Psoas muscle (tissue), 7 donors: Measurements from ENCODE around the gene SELENOW. TPM values are rescaled to one million over a fixed set of nuclear protein-coding genes. Genes with fewer than 3 reads are reported as not detected.

ENCODE experiments used
- polyA plus RNA-seq, 3 donors: library from polyadenylated mRNA; stranded (reverse); fragments of 200-250 nt; gene quantifications; one replicate each; pipeline ENCODE4 v1.2.3, GENCODE V29; 2013
- total RNA-seq, 4 donors: library from RNA; stranded (reverse); fragmentation: NEBNext Ultra II Directional in 2 of 4; extraction: Animal tissue kit (Norgen Biotek cat#: 25700) in 2 of 4; gene quantifications; one replicate each; pipeline versions ENCODE4 v1.2.1 to v1.2.4, GENCODE V29; 2021 to 2023
- donor health status: healthy with polysubstance abuse.
- donor health status: DM: no; HTN: no; CAD: no; lungs with moderate emphysema.
- donor health status: Bipolar disorder and iron deficiency.
- donor health status: healthy.
- donor health status: DM: no; HTN: no; CAD: no.
- donor health status: DM: no; HTN: no; CAD: no.
- donor health status: DM: yes; HTN: yes; CAD: no.

Gene SELENOW
- total and polyA plus RNA-seq, 7 donors, result 434 to 1,620 (median 765) TPM

Other genes with a start within 250 kb of the SELENOW start
- gene ZNF541, start 205.6 kb upstream of the SELENOW start, total RNA-seq, result under 1 TPM; 0.13 to 0.73 (median 0.32) TPM
- under 1 TPM; 0.06 to 0.42 (median 0.08) TPM for gene ZNF541, start 205.6 kb upstream of the SELENOW start, polyA plus RNA-seq
- 10 to 100 TPM in 3 of 4 donors, 1 to 10 TPM in 1; 9.6 to 22.4 (median 13.7) TPM for gene BICRA, start 169.6 kb upstream of the SELENOW start, total RNA-seq
- gene BICRA, start 169.6 kb upstream of the SELENOW start, polyA plus RNA-seq, result 1 to 10 TPM; 3.1 to 9.9 (median 4.9) TPM
- 10 to 100 TPM; 27.8 to 46.3 (median 31.7) TPM for gene EHD2, start 65.3 kb upstream of the SELENOW start, total RNA-seq
- gene EHD2, start 65.3 kb upstream of the SELENOW start, polyA plus RNA-seq, result 10 to 100 TPM; 14.7 to 25.1 (median 19.5) TPM
- 100 to 1,000 TPM in 3 of 4 donors, 10 to 100 TPM in 1; 96.3 to 166 (median 127) TPM for gene NOP53, start 33.2 kb upstream of the SELENOW start, total RNA-seq
- 100 to 1,000 TPM; 247 to 268 (median 257) TPM for gene NOP53, start 33.2 kb upstream of the SELENOW start, polyA plus RNA-seq
- not detected for gene TPRX1, start 25.8 kb downstream of the SELENOW start, total RNA-seq
- not detected for gene TPRX1, start 25.8 kb downstream of the SELENOW start, polyA plus RNA-seq
- not detected for gene CRX, start 43.2 kb downstream of the SELENOW start, total RNA-seq
- gene CRX, start 43.2 kb downstream of the SELENOW start, polyA plus RNA-seq, result under 1 TPM in 1 of 3 donors, not detected in 2; 0.01 TPM
- not detected for gene TPRX2, start 80.5 kb downstream of the SELENOW start, total RNA-seq
- gene TPRX2, start 80.5 kb downstream of the SELENOW start, polyA plus RNA-seq, result not detected
- gene SULT2A1, start 107.6 kb downstream of the SELENOW start, total RNA-seq, result not detected
- not detected for gene SULT2A1, start 107.6 kb downstream of the SELENOW start, polyA plus RNA-seq
- gene BSPH1, start 213.5 kb downstream of the SELENOW start, total RNA-seq, result not detected
- gene BSPH1, start 213.5 kb downstream of the SELENOW start, polyA plus RNA-seq, result not detected
- gene ELSPBP1, start 215.9 kb downstream of the SELENOW start, total RNA-seq, result not detected
- gene ELSPBP1, start 215.9 kb downstream of the SELENOW start, polyA plus RNA-seq, result not detected